Measurements from ENCODE around the gene FGF3. TPM values are rescaled to one million over a fixed set of nuclear protein-coding genes. Genes with fewer than 3 reads are reported as not detected.

Gene FGF3
- total and polyA plus RNA-seq, 11 donors = not detected

- H3K9me3 ChIP-seq = no peaks in the 10 kb centered on the region
- DNase-seq = no peak
- H3K27me3 ChIP-seq = peaks cover 0 to 44% (median 12%) of the 10 kb centered on the region in 9 donors
- H3K4me1 ChIP-seq = no peaks in the 10 kb centered on the region
- TF ChIP-seq POLR2A (IDR thresholded peaks at IDR 0.05) = no peak
- no peak for TF ChIP-seq CTCF (IDR thresholded peaks at IDR 0.05)
- intact Hi-C loops (cut with DNase I) = no loop called here
- WGBS, 4 donors = 80 to 86% (median 83%) methylated on average over 26 to 30 of the region's 30 CpGs
- H3K4me3 ChIP-seq = no peak overlapping the region
- no peak for ATAC-seq
- no peak overlapping the region for H3K27ac ChIP-seq
- H3K36me3 ChIP-seq = no peaks in the 10 kb centered on the region
Measured at GRCh38 chr11:69867076-69868005, 48.1 kb upstream of the FGF3 start.

- Histone ChIP-seq H3K27me3 (peaks cover 0 to 51% (median 12%) of the 10 kb centered on the region in 9 donors), H3K4me3 (no peak overlapping the region), H3K9me3 (no peaks in the 10 kb centered on the region), H3K27ac (no peak overlapping the region), H3K4me1 (no peaks in the 10 kb centered on the region), H3K36me3 (no peaks in the 10 kb centered on the region)
- ATAC-seq = no peak
- TF ChIP-seq POLR2A (IDR thresholded peaks at IDR 0.05) (no peak), CTCF (IDR thresholded peaks at IDR 0.05) (no peak)
- 81 to 83% (median 83%) methylated on average over 3 of the region's 3 CpGs for WGBS, 4 donors
- intact Hi-C loops (cut with DNase I) = no loop called here
- DNase-seq = no peak
Measured at GRCh38 chr11:69866648-69867047, 47.4 kb upstream of the FGF3 start.

- H3K27me3 ChIP-seq = peaks cover 0 to 61% (median 12%) of the 10 kb centered on the region in 9 donors
- ATAC-seq = no peak
- intact Hi-C loops (cut with DNase I) = no loop called here
- no peaks in the 10 kb centered on the region for H3K36me3 ChIP-seq
- TF ChIP-seq POLR2A (IDR thresholded peaks at IDR 0.05) (no peak), CTCF (IDR thresholded peaks at IDR 0.05) (no peak)
- H3K4me1 ChIP-seq = no peaks in the 10 kb centered on the region
- H3K9me3 ChIP-seq = no peaks in the 10 kb centered on the region
- H3K27ac ChIP-seq = no peak overlapping the region
- 61 to 70% (median 67%) methylated on average over 5 of the region's 5 CpGs for WGBS, 4 donors
- no peak overlapping the region for H3K4me3 ChIP-seq
- DNase-seq = no peak
Measured at GRCh38 chr11:69865707-69866106, 46.5 kb upstream of the FGF3 start.

- Histone ChIP-seq H3K27me3 (peaks cover 0 to 63% (median 12%) of the 10 kb centered on the region in 9 donors), H3K27ac (no peak overlapping the region), H3K36me3 (no peaks in the 10 kb centered on the region), H3K4me1 (no peaks in the 10 kb centered on the region), H3K4me3 (no peak overlapping the region), H3K9me3 (no peaks in the 10 kb centered on the region)
- intact Hi-C loops (cut with DNase I) = no loop called here
- ATAC-seq (no peak), DNase-seq (no peak)
- TF ChIP-seq POLR2A (IDR thresholded peaks at IDR 0.05) (no peak), CTCF (IDR thresholded peaks at IDR 0.05) (no peak)
- WGBS, 4 donors = 67 to 76% (median 71%) methylated on average over 21 to 27 of the region's 27 CpGs
Measured at GRCh38 chr11:69864686-69865661, 45.8 kb upstream of the FGF3 start.
